HepG2 (cell line): Measurements from ENCODE around the gene SLC7A10. TPM values are rescaled to one million over a fixed set of nuclear protein-coding genes. Genes with fewer than 3 reads are reported as not detected.

Experiments used
- GPBP1L1 ChIP-seq: sonication (generic); formaldehyde crosslinking; IDR thresholded peaks from 2 replicates; pipeline ENCODE4 v1.5.0; 2020; ENCODE audit warnings: mild to moderate bottlenecking, missing genetic modification reagents
- HBP1 ChIP-seq: IDR thresholded peaks from 2 replicates; pipeline ENCODE4 v1.6.1; 2016; ENCODE audit warnings: low read depth, control low read depth
- HNRNPLL ChIP-seq: fragments of 200-400 bp; formaldehyde crosslinking; IDR thresholded peaks from 2 replicates; pipeline ENCODE4 v1.6.1; 2017; ENCODE audit warnings: mild to moderate bottlenecking, low read depth, low read length; ENCODE audit not compliant: poor library complexity, severe bottlenecking
- IRX3 ChIP-seq: sonication (generic); formaldehyde crosslinking; IDR thresholded peaks from 2 replicates; pipeline ENCODE4 v1.8.1; 2023; ENCODE audit warnings: mild to moderate bottlenecking, low read depth, missing genetic modification reagents, borderline replicate concordance
- KDM5B ChIP-seq: sonication (generic); formaldehyde crosslinking; IDR thresholded peaks from 2 replicates; pipeline ENCODE4 v1.4.0; 2020; ENCODE audit warnings: missing genetic modification reagents, mild to moderate bottlenecking, borderline replicate concordance
- NCOR1 ChIP-seq: fragments of 200-600 bp; sonication (generic); IDR thresholded peaks from 2 replicates; pipeline ENCODE4 v1.7.0; 2017; ENCODE audit warnings: antibody characterized with exemption, low read length, borderline replicate concordance
- PAWR ChIP-seq: sonication (generic); formaldehyde crosslinking; IDR thresholded peaks from 2 replicates; pipeline ENCODE4 v1.4.0; 2020; ENCODE audit warnings: missing genetic modification reagents, mild to moderate bottlenecking, borderline replicate concordance
- POGZ ChIP-seq: sonication (generic); formaldehyde crosslinking; IDR thresholded peaks from 2 replicates; pipeline ENCODE4 v1.4.0; 2020; ENCODE audit warnings: mild to moderate bottlenecking, missing genetic modification reagents
- PPARG ChIP-seq: conservative IDR thresholded peaks from 2 replicates; pipeline ENCODE4 v1.6.1; 2016; ENCODE audit warnings: missing biosample characterization, missing genetic modification reagents
- RXRB ChIP-seq: IDR thresholded peaks from 2 replicates; pipeline ENCODE4 v1.6.1; 2016; ENCODE audit warnings: borderline replicate concordance, missing genetic modification reagents, missing compliant biosample characterization
- SKIL ChIP-seq: sonication (generic); formaldehyde crosslinking; IDR thresholded peaks from 2 replicates; pipeline ENCODE4 v1.8.0; 2022; ENCODE audit warnings: missing genetic modification reagents, mild to moderate bottlenecking, moderate library complexity, borderline replicate concordance
- WIZ ChIP-seq: sonication (generic); formaldehyde crosslinking; IDR thresholded peaks from 2 replicates; pipeline ENCODE4 v1.5.1; 2020; ENCODE audit warnings: mild to moderate bottlenecking, missing genetic modification reagents
- ZGPAT ChIP-seq: IDR thresholded peaks from 2 replicates; pipeline ENCODE4 v1.6.1; 2016; ENCODE audit warnings: mild to moderate bottlenecking
- ZNF329 ChIP-seq: sonication (generic); formaldehyde crosslinking; IDR thresholded peaks from 2 replicates; pipeline ENCODE4 v1.9.0; 2021; ENCODE audit warnings: low read depth, mild to moderate bottlenecking, missing genetic modification reagents
- polyA plus RNA-seq, 8 experiments: library from polyadenylated mRNA; depleted of rRNA in 3 of 8; stranded (reverse) in 7 of 8; unstranded in 1 of 8; fragments of >200 nt; fragmentation: Illumina TruSeq in 4 of 8; extraction: Trizol in 4 of 8; gene quantifications; 2 replicates each; pipeline versions ENCODE4 v1.2.1 to v1.2.3, GENCODE V29; 2011 to 2016; ENCODE audit warnings: low read depth in 4 of 8, missing spikeins in 1 of 8, mixed read lengths in 1 of 8; ENCODE audit not compliant: insufficient read depth in 1 of 8
- total RNA-seq, 5 experiments: library from RNA; depleted of rRNA; stranded (reverse); fragments of >200 nt; fragmentation: Illumina TruSeq; extraction: Trizol; gene quantifications; 2 replicates each; pipeline ENCODE4 v1.2.3, GENCODE V29; 2016; ENCODE audit warnings: low read depth in 1 of 5
- TF ChIP-seq, protein P1 (sequence below): IDR thresholded peaks from 2 replicates; pipeline ENCODE4 v1.6.1; 2016; ENCODE audit warnings: missing genetic modification reagents, missing compliant biosample characterization
- TF ChIP-seq, protein P2 (sequence below): IDR thresholded peaks from 2 replicates; pipeline ENCODE4 v1.6.1; 2012; ENCODE audit warnings: inconsistent platforms
- TF ChIP-seq, protein P3 (sequence below): sonication (generic); formaldehyde crosslinking; IDR thresholded peaks from 2 replicates; pipeline ENCODE4 v1.4.0; 2020; ENCODE audit warnings: mild to moderate bottlenecking, low read depth, missing genetic modification reagents

SLC7A10 gene
- total and polyA plus RNA-seq, 2 of the 13 experiments (the other 11 are each of a cell fraction or from before 2014, with no cell fraction given), result 1.1 to 2.2 TPM

GRCh38 chr19:33273881-33274662 lies 48.4 kb upstream of the SLC7A10 start (continued):
- TF ChIP-seq PAWR (CRISPR knock-in tag) (no peak), KDM5B (CRISPR knock-in tag) (peak; percentile 70; the same call in 1 of the 2 replicates), WIZ (CRISPR knock-in tag) (no peak), PPARG (CRISPR knock-in tag) (no peak), NCOR1 (no peak), ZGPAT (CRISPR knock-in tag) (peak; percentile 21; the same call in 1 of the 2 replicates), ZNF329 (CRISPR knock-in tag) (no peak), SKIL (CRISPR knock-in tag) (peak; percentile 64; the same call in 1 of the 2 replicates), HBP1 (CRISPR knock-in tag) (peak; percentile 85), GPBP1L1 (CRISPR knock-in tag) (no peak), IRX3 (no peak), POGZ (CRISPR knock-in tag) (peak; percentile 10; the same call in 1 of the 2 replicates), HNRNPLL (peak; percentile 35), RXRB (0 out of 2 replicates have a peak, but pooled peaks have one; percentile 31)
- TF ChIP-seq, protein P1, sequence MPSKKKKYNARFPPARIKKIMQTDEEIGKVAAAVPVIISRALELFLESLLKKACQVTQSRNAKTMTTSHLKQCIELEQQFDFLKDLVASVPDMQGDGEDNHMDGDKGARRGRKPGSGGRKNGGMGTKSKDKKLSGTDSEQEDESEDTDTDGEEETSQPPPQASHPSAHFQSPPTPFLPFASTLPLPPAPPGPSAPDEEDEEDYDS (CRISPR knock-in tag), result peak; percentile 31; the same call in 1 of the 2 replicates
- TF ChIP-seq, protein P2, sequence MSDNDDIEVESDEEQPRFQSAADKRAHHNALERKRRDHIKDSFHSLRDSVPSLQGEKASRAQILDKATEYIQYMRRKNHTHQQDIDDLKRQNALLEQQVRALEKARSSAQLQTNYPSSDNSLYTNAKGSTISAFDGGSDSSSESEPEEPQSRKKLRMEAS, result peak; percentile 90
- TF ChIP-seq, protein P3, sequence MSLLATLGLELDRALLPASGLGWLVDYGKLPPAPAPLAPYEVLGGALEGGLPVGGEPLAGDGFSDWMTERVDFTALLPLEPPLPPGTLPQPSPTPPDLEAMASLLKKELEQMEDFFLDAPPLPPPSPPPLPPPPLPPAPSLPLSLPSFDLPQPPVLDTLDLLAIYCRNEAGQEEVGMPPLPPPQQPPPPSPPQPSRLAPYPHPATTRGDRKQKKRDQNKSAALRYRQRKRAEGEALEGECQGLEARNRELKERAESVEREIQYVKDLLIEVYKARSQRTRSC (CRISPR knock-in tag), result no peak; the same call in 1 of the 2 replicates
